ENCODE results near the gene HOMER2. TPM values are rescaled to one million over a fixed set of nuclear protein-coding genes. Genes with fewer than 3 reads are reported as not detected.

Gene HOMER2
- total RNA-seq, 1 donor from 2014 or later: 16.4 TPM

DNA sequence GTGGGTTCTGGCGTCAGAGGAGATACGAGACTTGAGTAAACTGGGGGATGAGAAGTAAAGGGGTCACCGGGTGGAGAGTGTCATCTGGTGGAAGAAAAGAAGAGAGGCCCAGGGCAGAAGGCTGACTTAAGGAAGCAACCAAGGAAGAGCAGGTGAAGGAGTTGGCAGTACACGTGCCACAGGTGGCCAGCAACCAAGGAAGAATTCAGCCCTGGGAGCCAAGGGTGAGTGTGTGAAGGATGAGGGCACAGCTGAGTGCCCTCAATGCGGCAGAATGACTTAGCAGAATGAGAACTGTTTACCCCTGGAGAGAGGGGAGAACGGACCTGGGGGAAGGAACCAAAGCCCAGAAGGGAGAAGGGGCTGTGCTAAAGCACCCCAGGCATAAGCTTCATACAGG, 71.8 kb downstream of the HOMER2 start:
- DNase-seq: no peak
- Histone ChIP-seq H3K27me3 (no peaks in the 10 kb centered on the region), H3K36me3 (no peaks in the 10 kb centered on the region), H3K4me3 (no peak overlapping the region), H3K4me1 (no peaks in the 10 kb centered on the region), H3K27ac (no peak overlapping the region), H3K9me3 (no peaks in the 10 kb centered on the region)
- intact Hi-C loops (cut with DNase I): no loop called here
- no peak for ATAC-seq
- TF ChIP-seq, protein P1, sequence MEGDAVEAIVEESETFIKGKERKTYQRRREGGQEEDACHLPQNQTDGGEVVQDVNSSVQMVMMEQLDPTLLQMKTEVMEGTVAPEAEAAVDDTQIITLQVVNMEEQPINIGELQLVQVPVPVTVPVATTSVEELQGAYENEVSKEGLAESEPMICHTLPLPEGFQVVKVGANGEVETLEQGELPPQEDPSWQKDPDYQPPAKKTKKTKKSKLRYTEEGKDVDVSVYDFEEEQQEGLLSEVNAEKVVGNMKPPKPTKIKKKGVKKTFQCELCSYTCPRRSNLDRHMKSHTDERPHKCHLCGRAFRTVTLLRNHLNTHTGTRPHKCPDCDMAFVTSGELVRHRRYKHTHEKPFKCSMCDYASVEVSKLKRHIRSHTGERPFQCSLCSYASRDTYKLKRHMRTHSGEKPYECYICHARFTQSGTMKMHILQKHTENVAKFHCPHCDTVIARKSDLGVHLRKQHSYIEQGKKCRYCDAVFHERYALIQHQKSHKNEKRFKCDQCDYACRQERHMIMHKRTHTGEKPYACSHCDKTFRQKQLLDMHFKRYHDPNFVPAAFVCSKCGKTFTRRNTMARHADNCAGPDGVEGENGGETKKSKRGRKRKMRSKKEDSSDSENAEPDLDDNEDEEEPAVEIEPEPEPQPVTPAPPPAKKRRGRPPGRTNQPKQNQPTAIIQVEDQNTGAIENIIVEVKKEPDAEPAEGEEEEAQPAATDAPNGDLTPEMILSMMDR (IDR thresholded peaks at IDR 0.05): no peak

DNA sequence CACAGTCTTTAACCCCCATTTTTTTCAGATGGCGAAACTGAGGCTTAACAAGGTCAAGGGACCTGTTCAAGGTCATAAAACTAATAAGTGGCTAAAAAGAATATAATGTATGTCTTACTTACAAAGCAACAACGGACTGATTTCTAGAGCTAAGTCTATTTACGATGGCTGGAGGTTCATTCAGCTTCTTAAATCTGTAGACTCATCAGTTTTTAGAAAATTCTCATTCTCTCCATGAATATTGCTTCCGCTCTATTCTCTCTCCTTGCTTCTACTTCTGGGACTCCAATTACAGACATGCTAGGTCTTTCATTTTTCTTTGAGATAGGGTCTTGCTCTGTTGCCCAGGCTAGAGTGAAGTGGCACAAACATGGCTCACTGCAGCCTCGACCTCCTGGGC, 74.2 kb downstream of the HOMER2 start:
- TF ChIP-seq, protein P1 (IDR thresholded peaks at IDR 0.05): no peak
- no peaks in the 10 kb centered on the region for H3K36me3 ChIP-seq
- no peaks in the 10 kb centered on the region for H3K4me1 ChIP-seq
- ATAC-seq (no peak), DNase-seq (no peak)
- no peaks in the 10 kb centered on the region for H3K9me3 ChIP-seq
- no peak overlapping the region for H3K27ac ChIP-seq
- intact Hi-C loops (cut with DNase I): no loop called here
- H3K27me3 ChIP-seq: no peaks in the 10 kb centered on the region
- no peak overlapping the region for H3K4me3 ChIP-seq

DNA sequence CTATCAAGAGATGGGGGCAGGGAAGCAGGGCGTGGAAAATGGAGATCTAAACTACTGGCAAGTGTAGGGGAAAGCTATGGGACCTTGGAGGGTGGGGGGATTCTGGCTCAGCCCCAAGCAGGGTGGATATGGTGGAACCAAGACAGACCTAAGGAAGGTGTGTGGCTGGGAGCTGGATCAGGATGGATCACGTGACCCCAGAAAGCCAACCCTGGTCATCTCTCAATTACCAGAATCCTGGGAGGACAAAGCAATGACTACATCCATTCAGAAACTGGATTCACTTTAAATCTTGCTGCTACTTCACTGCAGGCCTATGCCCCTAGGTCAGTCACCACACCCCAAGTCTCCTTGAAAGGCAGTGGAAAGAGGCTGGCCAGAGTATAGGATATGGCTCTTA, 74.7 kb downstream of the HOMER2 start:
- Histone ChIP-seq H3K27me3 (no peaks in the 10 kb centered on the region), H3K4me1 (no peaks in the 10 kb centered on the region), H3K27ac (no peak overlapping the region), H3K9me3 (no peaks in the 10 kb centered on the region), H3K4me3 (no peak overlapping the region), H3K36me3 (no peaks in the 10 kb centered on the region)
- TF ChIP-seq, protein P1 (IDR thresholded peaks at IDR 0.05): no peak
- intact Hi-C loops (cut with DNase I): no loop called here
- ATAC-seq: no peak
- no peak for DNase-seq

DNA sequence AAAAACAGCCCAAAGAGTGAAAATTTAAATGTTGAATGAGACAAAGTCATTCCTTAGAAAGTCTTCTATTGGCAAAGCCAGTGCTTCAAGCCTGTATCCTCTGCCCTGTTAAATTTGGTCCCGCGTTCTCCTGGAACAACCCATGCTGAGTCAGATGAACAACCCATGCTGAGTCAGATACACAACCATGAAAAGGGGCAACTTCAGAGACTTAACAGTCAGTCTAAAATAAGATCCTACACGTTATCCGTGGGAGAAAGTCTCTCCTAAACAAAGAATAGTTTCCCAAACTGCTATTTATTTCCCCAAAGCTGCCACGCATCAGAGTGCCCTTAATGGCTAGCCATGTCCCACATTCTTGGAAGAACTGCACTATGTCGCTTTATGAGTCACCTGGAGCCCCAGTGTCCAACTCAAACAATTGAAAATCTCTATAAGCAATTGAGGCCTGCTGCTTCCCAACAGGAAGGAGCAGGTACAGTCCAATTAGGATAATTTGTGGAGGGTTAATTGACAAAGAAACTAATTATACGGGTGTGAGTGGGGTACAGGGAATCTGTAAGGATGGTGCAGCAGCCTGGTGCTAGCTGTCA, 77.0 kb downstream of the HOMER2 start:
- intact Hi-C loops (cut with DNase I): no loop called here
- Histone ChIP-seq H3K9me3 (no peaks in the 10 kb centered on the region), H3K4me3 (no peak overlapping the region), H3K4me1 (no peaks in the 10 kb centered on the region), H3K27me3 (no peaks in the 10 kb centered on the region), H3K36me3 (no peaks in the 10 kb centered on the region), H3K27ac (no peak overlapping the region)
- DNase-seq (no peak), ATAC-seq (no peak)
- TF ChIP-seq, protein P1 (IDR thresholded peaks at IDR 0.05): no peak

DNA sequence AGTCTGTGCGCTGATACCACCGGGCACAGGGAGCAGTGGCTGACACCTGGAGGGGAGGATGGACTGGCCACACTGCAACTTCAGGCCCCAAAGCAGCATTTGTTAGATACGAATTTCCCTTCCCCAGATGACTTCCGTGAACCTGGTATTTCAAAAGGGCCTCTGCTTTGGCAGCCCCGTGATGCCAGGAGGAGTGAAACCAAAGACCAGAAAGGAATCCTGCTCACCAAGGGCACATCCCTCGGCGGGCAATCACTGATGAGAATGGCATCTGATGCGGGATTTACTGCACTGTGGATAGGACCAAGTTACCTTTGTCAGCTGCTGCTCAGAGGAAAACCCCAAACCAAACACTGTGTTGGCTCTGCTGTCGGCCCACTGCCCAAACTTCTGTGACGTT, 77.6 kb downstream of the HOMER2 start:
- DNase-seq (no peak), ATAC-seq (no peak)
- no peaks in the 10 kb centered on the region for H3K27me3 ChIP-seq
- no peak overlapping the region for H3K27ac ChIP-seq
- H3K36me3 ChIP-seq: no peaks in the 10 kb centered on the region
- intact Hi-C loops (cut with DNase I): no loop called here
- H3K9me3 ChIP-seq: no peaks in the 10 kb centered on the region
- H3K4me3 ChIP-seq: no peak overlapping the region
- H3K4me1 ChIP-seq: no peaks in the 10 kb centered on the region
- TF ChIP-seq, protein P1 (IDR thresholded peaks at IDR 0.05): no peak

DNA sequence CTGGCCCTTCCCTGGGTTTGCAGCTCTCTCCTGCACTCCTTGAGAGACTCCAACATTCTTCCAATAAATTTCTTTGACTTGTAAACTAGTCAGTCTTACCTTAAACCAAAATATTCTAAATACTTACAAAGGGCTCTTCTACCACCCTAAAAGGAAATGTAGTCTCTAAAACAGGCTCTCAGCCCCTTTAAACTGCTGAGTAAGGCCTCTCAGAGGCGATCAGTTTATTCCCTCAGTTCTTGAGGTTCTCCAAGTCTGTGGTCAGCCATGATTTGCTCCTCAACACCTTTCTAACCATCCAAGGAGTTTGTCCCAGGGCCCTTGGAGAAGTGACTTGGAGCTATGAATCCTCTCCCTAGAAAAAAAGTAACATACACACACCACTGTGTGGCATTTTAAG, 78.3 kb downstream of the HOMER2 start:
- no peaks in the 10 kb centered on the region for H3K27me3 ChIP-seq
- intact Hi-C loops (cut with DNase I): no loop called here
- H3K4me1 ChIP-seq: no peaks in the 10 kb centered on the region
- DNase-seq: no peak
- H3K27ac ChIP-seq: no peak overlapping the region
- no peaks in the 10 kb centered on the region for H3K36me3 ChIP-seq
- ATAC-seq: no peak
- TF ChIP-seq, protein P1 (IDR thresholded peaks at IDR 0.05): no peak
- no peak overlapping the region for H3K4me3 ChIP-seq
- H3K9me3 ChIP-seq: no peaks in the 10 kb centered on the region

All from upper lobe of right lung (tissue), 1 donor.